Middle frontal gyrus (tissue), 1 donor: ENCODE data around the gene PDE4B.

Experiments
- DNase-seq: peaks from one replicate; pipeline ENCODE4 v3.0.0-alpha.2; 2015; ENCODE audit warnings: low spot score; ENCODE audit errors: extremely low spot score

PDE4B gene

GRCh38 chr1:66281808-66282207 is 489.1 kb downstream of the PDE4B start:
- DNase-seq, result no peak

GRCh38 chr1:66282343-66282852 is 489.7 kb downstream of the PDE4B start:
- no peak for DNase-seq

GRCh38 chr1:66282891-66283621 is 490.4 kb downstream of the PDE4B start:
- no peak for DNase-seq

GRCh38 chr1:66283622-66284041 is 490.9 kb downstream of the PDE4B start:
- no peak for DNase-seq

GRCh38 chr1:66284746-66285145 is 492.1 kb downstream of the PDE4B start:
- no peak for DNase-seq

- no peak for DNase-seq
These were observed 493.0 kb downstream of the PDE4B start for GRCh38 chr1:66285618-66286270.

- no peak for DNase-seq
These were observed 493.6 kb downstream of the PDE4B start for GRCh38 chr1:66286307-66286706.

GRCh38 chr1:66288048-66288447 is 495.4 kb downstream of the PDE4B start:
- DNase-seq, result no peak

GRCh38 chr1:66290761-66291530 is 498.3 kb downstream of the PDE4B start:
- no peak for DNase-seq

GRCh38 chr1:66291531-66291864 is 498.8 kb downstream of the PDE4B start:
- no peak for DNase-seq

GRCh38 chr1:66292305-66292704 is 499.6 kb downstream of the PDE4B start:
- DNase-seq, result no peak

GRCh38 chr1:66292944-66293343 is 500.2 kb downstream of the PDE4B start:
- DNase-seq, result no peak

- DNase-seq, result no peak
These were observed 502.1 kb downstream of the PDE4B start for GRCh38 chr1:66294707-66295370.

GRCh38 chr1:66295803-66296202 is 503.1 kb downstream of the PDE4B start:
- DNase-seq, result no peak

- no peak for DNase-seq
These were observed 503.7 kb downstream of the PDE4B start for GRCh38 chr1:66296370-66296769.

GRCh38 chr1:66296951-66297350 is 504.3 kb downstream of the PDE4B start:
- DNase-seq, result no peak

- no peak for DNase-seq
These were observed 505.8 kb downstream of the PDE4B start for GRCh38 chr1:66298464-66298863.

- DNase-seq, result no peak
These were observed 507.7 kb downstream of the PDE4B start for GRCh38 chr1:66300280-66300971.

GRCh38 chr1:66300972-66301451 is 508.3 kb downstream of the PDE4B start:
- DNase-seq, result no peak

GRCh38 chr1:66302184-66302742 is 509.6 kb downstream of the PDE4B start:
- no peak for DNase-seq

- no peak for DNase-seq
These were observed 510.1 kb downstream of the PDE4B start for GRCh38 chr1:66302815-66303214.
